ENCODE results near the gene SUMO3. TPM values are rescaled to one million over a fixed set of nuclear protein-coding genes. Genes with fewer than 3 reads are reported as not detected.

SUMO3 gene
- total and polyA plus RNA-seq, 2 of the 4 experiments (the other 2 are of a cell fraction), result 64.9 to 101 TPM

DNA sequence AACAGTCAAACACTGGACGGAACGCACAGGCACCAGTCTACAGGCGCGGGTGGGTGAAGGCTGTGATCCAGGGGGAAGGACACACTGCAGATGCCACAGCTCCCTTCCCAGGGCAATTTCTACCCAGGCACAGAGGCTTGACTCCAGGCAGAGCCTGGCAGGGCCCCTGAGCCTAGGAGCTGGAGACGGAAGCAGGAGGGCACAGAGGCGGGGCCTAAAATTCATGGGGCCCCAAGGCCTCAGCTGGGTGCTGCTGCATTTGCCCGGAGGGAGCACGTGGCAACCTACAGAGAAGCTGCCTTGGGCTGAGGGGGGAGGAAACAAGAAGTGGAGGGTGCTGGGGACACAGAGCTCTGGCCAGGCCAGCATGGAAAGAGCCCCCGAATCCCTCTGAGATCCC is 57.5 kb downstream of the SUMO3 start:
- no peak overlapping the region for H3K56ac ChIP-seq (ENCODE audit: extremely low read depth, insufficient read depth, low read length)
- no peaks in the 10 kb centered on the region for H3K4me1 ChIP-seq (ENCODE audit: control insufficient read depth, insufficient read depth, low read length)
- no peak overlapping the region for H2BK5ac ChIP-seq (ENCODE audit: low read depth, low read length, poor library complexity, severe bottlenecking)
- intact Hi-C loops (cut with micrococcal nuclease) (no loop called here), dilution Hi-C loops (cut with HindIII; ENCODE audit: low sequenced_read_pairs, unreplicated experiment) (no loop called here), in situ Hi-C loops (cut with MboI; ENCODE audit: low sequenced_read_pairs) (no loop called here)
- no peak overlapping the region for H2BK120ac ChIP-seq (ENCODE audit: low read depth, low read length)
- no TSS peak for BruUV-seq (replicated peaks)
- H4K8ac ChIP-seq (ENCODE audit: low read depth in 2 of 2, low read length in 2 of 2), result no peak overlapping the region
- H3K9ac ChIP-seq (ENCODE audit: low read depth, low read length), result no peak overlapping the region
- ChIA-PET POLR2A (ENCODE audit: unreplicated experiment) (no interaction called here), CTCF (no interaction called here)
- H3K4ac ChIP-seq (ENCODE audit: low read depth, low read length), result no peak overlapping the region
- no peak overlapping the region for H4K91ac ChIP-seq (ENCODE audit: insufficient read depth, low read depth, low read length)
- H3K36me3 ChIP-seq (ENCODE audit: control insufficient read depth, insufficient read depth, low read length), result no peaks in the 10 kb centered on the region
- H4K5ac ChIP-seq (ENCODE audit: low read depth, low read length), result no peak overlapping the region
- H3K23ac ChIP-seq (ENCODE audit: low read depth, low read length), result no peak overlapping the region
- H4K20me1 ChIP-seq (ENCODE audit: insufficient read depth, low read length), result no peaks in the 10 kb centered on the region; the same call in none of the 2 replicates
- H3K27me3 ChIP-seq (ENCODE audit: control insufficient read depth, insufficient read depth, low read length), result peaks cover 3% of the 10 kb centered on the region; the same call in 1 of the 2 replicates
- no peaks in the 10 kb centered on the region for H3K9me3 ChIP-seq (ENCODE audit: control insufficient read depth, insufficient read depth, low read length)
- H3K79me1 ChIP-seq (ENCODE audit: low read depth in 1 of 2, low read length in 2 of 2), result no peaks in the 10 kb centered on the region
- no peak overlapping the region for H2AFZ ChIP-seq (replicated peaks; ENCODE audit: low read length, poor library complexity)
- H3K27ac ChIP-seq (ENCODE audit: insufficient read depth, low read length), result no peak overlapping the region
- TF ChIP-seq RCOR1 (IDR thresholded peaks at IDR 0.05; ENCODE audit: insufficient replicate concordance, low read length), result no peak
- no peak for TF ChIP-seq MAZ (IDR thresholded peaks at IDR 0.05; ENCODE audit: borderline replicate concordance, low read depth, low read length)
- no peak for TF ChIP-seq MXI1 (IDR thresholded peaks at IDR 0.05; ENCODE audit: borderline replicate concordance, low read depth, low read length)
- TF ChIP-seq CEBPB (IDR thresholded peaks at IDR 0.05; ENCODE audit: low read depth, low read length), result no peak
- TF ChIP-seq RAD21 (IDR thresholded peaks at IDR 0.05; ENCODE audit: low read length), result no peak
- no peak for TF ChIP-seq CHD1 (IDR thresholded peaks at IDR 0.05; ENCODE audit: low read depth, low read length)
- TF ChIP-seq FOS (IDR thresholded peaks at IDR 0.05; ENCODE audit: low read depth, low read length), result no peak
- no peak for TF ChIP-seq NFE2L2 (IDR thresholded peaks at IDR 0.05; ENCODE audit: low read depth, low read length)
- TF ChIP-seq, protein P1, sequence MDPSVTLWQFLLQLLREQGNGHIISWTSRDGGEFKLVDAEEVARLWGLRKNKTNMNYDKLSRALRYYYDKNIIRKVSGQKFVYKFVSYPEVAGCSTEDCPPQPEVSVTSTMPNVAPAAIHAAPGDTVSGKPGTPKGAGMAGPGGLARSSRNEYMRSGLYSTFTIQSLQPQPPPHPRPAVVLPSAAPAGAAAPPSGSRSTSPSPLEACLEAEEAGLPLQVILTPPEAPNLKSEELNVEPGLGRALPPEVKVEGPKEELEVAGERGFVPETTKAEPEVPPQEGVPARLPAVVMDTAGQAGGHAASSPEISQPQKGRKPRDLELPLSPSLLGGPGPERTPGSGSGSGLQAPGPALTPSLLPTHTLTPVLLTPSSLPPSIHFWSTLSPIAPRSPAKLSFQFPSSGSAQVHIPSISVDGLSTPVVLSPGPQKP (IDR thresholded peaks at IDR 0.05; ENCODE audit: borderline replicate concordance, low read depth, low read length), result no peak
- no peak for TF ChIP-seq POLR2A (IDR thresholded peaks at IDR 0.05; ENCODE audit: low read depth, low read length)
- no peak for TF ChIP-seq RFX5 (IDR thresholded peaks at IDR 0.05; ENCODE audit: low read depth, low read length)
- TF ChIP-seq, protein P2, sequence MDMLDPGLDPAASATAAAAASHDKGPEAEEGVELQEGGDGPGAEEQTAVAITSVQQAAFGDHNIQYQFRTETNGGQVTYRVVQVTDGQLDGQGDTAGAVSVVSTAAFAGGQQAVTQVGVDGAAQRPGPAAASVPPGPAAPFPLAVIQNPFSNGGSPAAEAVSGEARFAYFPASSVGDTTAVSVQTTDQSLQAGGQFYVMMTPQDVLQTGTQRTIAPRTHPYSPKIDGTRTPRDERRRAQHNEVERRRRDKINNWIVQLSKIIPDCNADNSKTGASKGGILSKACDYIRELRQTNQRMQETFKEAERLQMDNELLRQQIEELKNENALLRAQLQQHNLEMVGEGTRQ (IDR thresholded peaks at IDR 0.05; ENCODE audit: low read depth, low read length), result no peak
- no peak overlapping the region for H3K14ac ChIP-seq (replicated peaks; ENCODE audit: low read depth, low read length)
- H3K18ac ChIP-seq (ENCODE audit: low read depth, low read length), result no peak overlapping the region
- H3K4me2 ChIP-seq (ENCODE audit: low read depth, low read length), result no peak overlapping the region
- no peaks in the 10 kb centered on the region for H3K9me1 ChIP-seq (ENCODE audit: insufficient read depth, low read length)
- DNase-seq (no peak), ATAC-seq (ENCODE audit: low read depth) (no peak)
- 30% methylated on average over 2 of the region's 9 CpGs; no CpG with 5 or more reads in 1 of the 2 experiments for WGBS, 2 experiments (ENCODE audit: extremely low coverage in 2 of 2, insufficient read length in 1 of 2)
- no peak overlapping the region for H3K4me3 ChIP-seq (ENCODE audit: insufficient read depth, low read depth, low read length)
- no peak overlapping the region for H2BK15ac ChIP-seq (ENCODE audit: low read depth, low read length)
- H2BK20ac ChIP-seq (ENCODE audit: low read depth, low read length), result no peak overlapping the region
- no peak overlapping the region for H2AK9ac ChIP-seq (replicated peaks; ENCODE audit: low read depth, low read length, poor library complexity)
- H2AK5ac ChIP-seq (ENCODE audit: low read depth, low read length), result no peak overlapping the region

Data from IMR-90 (cell line).